Naive thymus-derived CD4-positive, alpha-beta T cell (primary cell): Measurements from ENCODE around the gene KIAA0825. TPM values are rescaled to one million over a fixed set of nuclear protein-coding genes. Genes with fewer than 3 reads are reported as not detected.

Source experiments
- ATAC-seq: fragments of 150-1000 bp; cut with Tn5 transposase; 2 replicates; pipeline ENCODE4 v1.10.0; 2021; ENCODE audit warnings: mild to moderate bottlenecking, moderate library complexity
- CTCF ChIA-PET: fragments of 350-600 bp; sonication (Branson Sonifier 250); formaldehyde crosslinking; loops from one replicate; lab custom pipeline; 2021; ENCODE audit warnings: antibody characterized with exemption; lab: Charles Lee
- POLR2A ChIA-PET: fragments of 350-600 bp; sonication (Branson Sonifier 250); formaldehyde crosslinking; loops from one replicate; lab custom pipeline; 2021; ENCODE audit warnings: antibody characterized with exemption, inconsistent platforms; lab: Charles Lee
- DNase-seq, 9 donors: peaks; one replicate each; pipeline versions ENCODE4 v3.0.0 to v3.0.0-alpha.2; 2020 to 2022; ENCODE audit warnings: mixed read lengths in 1 of 9
- H3K27ac ChIP-seq: one replicate; pipeline ENCODE4 v1.7.0; 2013; ENCODE audit warnings: mild to moderate bottlenecking, low read depth, low read length, moderate library complexity
- H3K27me3 ChIP-seq, 2 donors: one replicate each; pipeline ENCODE4 v1.7.0; 2013; ENCODE audit warnings: low read length in 2 of 2, mild to moderate bottlenecking in 2 of 2, moderate library complexity in 2 of 2; ENCODE audit not compliant: control insufficient read depth in 2 of 2, insufficient read depth in 2 of 2
- H3K36me3 ChIP-seq, 3 experiments: 1 replicate in 2 of 3; 2 replicates in 1 of 3; pipeline ENCODE4 v1.7.0; 2013; ENCODE audit warnings: low read length in 3 of 3, mild to moderate bottlenecking in 3 of 3, moderate library complexity in 1 of 3; ENCODE audit not compliant: insufficient read depth in 3 of 3, control insufficient read depth in 2 of 3
- H3K4me1 ChIP-seq, 2 donors: one replicate each; pipeline ENCODE4 v1.7.0; 2013; ENCODE audit warnings: low read length in 2 of 2, mild to moderate bottlenecking in 2 of 2, moderate library complexity in 1 of 2; ENCODE audit not compliant: control insufficient read depth in 2 of 2, insufficient read depth in 2 of 2
- H3K4me3 ChIP-seq: 2 replicates; pipeline ENCODE4 v1.7.0; 2013; ENCODE audit warnings: mild to moderate bottlenecking, low read length
- H3K9me3 ChIP-seq, 3 experiments: 1 replicate in 2 of 3; 2 replicates in 1 of 3; pipeline ENCODE4 v1.7.0; 2013; ENCODE audit warnings: low read length in 3 of 3; ENCODE audit not compliant: control insufficient read depth in 2 of 3
- H3K27ac Mint-ChIP-seq, 9 donors: one replicate each; pipeline ENCODE4 v1.8.0; 2020 to 2022; ENCODE audit warnings: mixed read lengths in 9 of 9, mild to moderate bottlenecking in 8 of 9, moderate library complexity in 5 of 9, inconsistent platforms in 2 of 9
- H3K27me3 Mint-ChIP-seq, 5 donors: one replicate each; pipeline ENCODE4 v1.8.0; 2021 to 2022; ENCODE audit warnings: mixed read lengths in 5 of 5, mild to moderate bottlenecking in 1 of 5
- H3K36me3 Mint-ChIP-seq, 5 donors: one replicate each; pipeline ENCODE4 v1.8.0; 2020 to 2022; ENCODE audit warnings: mixed read lengths in 5 of 5, mild to moderate bottlenecking in 3 of 5, inconsistent platforms in 1 of 5
- H3K4me1 Mint-ChIP-seq, 7 donors: one replicate each; pipeline ENCODE4 v1.8.0; 2020 to 2022; ENCODE audit warnings: mixed read lengths in 7 of 7, mild to moderate bottlenecking in 3 of 7, inconsistent platforms in 1 of 7
- H3K4me3 Mint-ChIP-seq, 10 donors: one replicate each; pipeline ENCODE4 v1.8.0; 2020 to 2022; ENCODE audit warnings: mild to moderate bottlenecking in 10 of 10, mixed read lengths in 10 of 10, moderate library complexity in 6 of 10, inconsistent platforms in 2 of 10
- H3K9me3 Mint-ChIP-seq, 11 donors: one replicate each; pipeline ENCODE4 v1.8.0; 2020 to 2022; ENCODE audit warnings: mixed read lengths in 11 of 11, mild to moderate bottlenecking in 4 of 11, inconsistent platforms in 1 of 11, moderate library complexity in 1 of 11
- intact Hi-C, 2 donors: fragments of 100-400 bp; cut with micrococcal nuclease; formaldehyde crosslinking; loops; one replicate each; pipeline ENCODE4 v1.15.1; 2023
- polyA plus RNA-seq, 2 donors: library from polyadenylated mRNA; unstranded; fragments of 300-500 nt; fragmentation: Illumina TruSeq; gene quantifications; one replicate each; pipeline ENCODE4 v1.2.3, GENCODE V29; 2021
- total RNA-seq, 6 experiments: library from RNA in 5 of 6; stranded (reverse) in 5 of 6; gene quantifications; 1 replicate in 5 of 6; 2 replicates in 1 of 6; pipeline ENCODE4 v1.2.3 and lab custom pipeline; 2021 to 2026

KIAA0825 gene
- total and polyA plus RNA-seq, 7 experiments from 2014 or later, result 0.38 to 3.2 (median 1.3) TPM

DNA sequence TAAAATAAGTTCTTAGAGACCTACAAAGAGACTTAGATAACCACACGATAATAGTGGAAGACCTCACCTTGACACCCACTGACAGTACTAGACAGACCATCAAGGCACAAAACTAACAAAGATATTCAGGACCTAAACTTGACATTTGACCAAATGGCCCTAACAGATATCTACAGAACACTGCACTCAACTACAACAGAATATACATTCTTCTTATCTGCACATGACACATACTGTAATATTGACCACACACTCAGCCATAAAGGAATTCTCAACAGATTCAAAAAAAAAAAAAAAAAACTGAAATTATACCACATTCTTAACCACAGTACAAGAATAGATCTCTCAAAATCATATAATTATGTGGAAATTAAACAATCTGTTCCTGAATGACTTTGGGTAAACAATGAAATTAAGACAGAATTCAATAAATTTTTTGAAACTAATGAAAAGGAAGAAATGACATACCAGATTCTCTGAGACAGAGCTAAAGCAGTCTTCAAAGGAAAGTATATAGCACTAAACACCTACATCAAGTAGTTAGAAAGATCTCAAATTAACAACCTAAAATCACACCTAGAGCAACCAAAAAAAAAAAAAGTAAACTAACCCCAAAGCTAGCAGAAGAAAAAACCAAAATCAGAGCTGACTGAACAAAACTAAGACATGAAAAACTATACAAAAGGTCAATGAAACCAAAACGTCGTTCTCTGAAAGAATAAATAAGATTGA, 514.7 kb downstream of the KIAA0825 start:
- peaks cover 0 to 57% (median 12%) of the 10 kb centered on the region in 11 donors for H3K9me3 Mint-ChIP-seq

More for the DNA sequence above, 514.7 kb downstream of the KIAA0825 start:
- H3K27ac ChIP-seq, result no peak overlapping the region
- H3K36me3 ChIP-seq, result no peaks in the 10 kb centered on the region
- Mint-ChIP-seq H3K27me3 (no peaks in the 10 kb centered on the region), H3K4me1 (peaks cover 15 to 81% (median 68%) of the 10 kb centered on the region in 7 donors), H3K4me3 (peak overlapping the region in 6 of 10 donors; percentile 11 to 44 (median 36)), H3K36me3 (peaks cover 7 to 62% (median 59%) of the 10 kb centered on the region in 5 donors), H3K27ac (no peak overlapping the region)
- no peak for DNase-seq
- no peaks in the 10 kb centered on the region for H3K27me3 ChIP-seq
- H3K4me1 ChIP-seq, result peaks cover 0 to 2% of the 10 kb centered on the region in 2 donors
- H3K9me3 ChIP-seq, result no peaks in the 10 kb centered on the region
- H3K4me3 ChIP-seq, result no peak overlapping the region
- POLR2A ChIA-PET, result no interaction called here
- CTCF ChIA-PET, result no interaction called here
- no peak for ATAC-seq
- intact Hi-C loops, result no loop called here

Other genes starting within 250 kb of the KIAA0825 start
- gene SLF1, start 65 bp upstream of the KIAA0825 start, total RNA-seq, result 10 to 100 TPM in 3 of 5 experiments, 1 to 10 TPM in 2; 6.7 to 13.4 (median 11.3) TPM
- 1 to 10 TPM; 3.6 to 6.3 TPM for gene SLF1, start 65 bp upstream of the KIAA0825 start, polyA plus RNA-seq